HCEC 1CT (cell line): ENCODE measurements around the gene ARFGEF3.
"Not testable (repeated sequence)": the region's sequence is repeated elsewhere in the genome, so short reads cannot be mapped to it uniquely, and the experiment has no call there.

Source experiments
- DNase-seq: peaks from one replicate; pipeline ENCODE4 v3.0.0-alpha.2; 2017

The ARFGEF3 gene

DNA sequence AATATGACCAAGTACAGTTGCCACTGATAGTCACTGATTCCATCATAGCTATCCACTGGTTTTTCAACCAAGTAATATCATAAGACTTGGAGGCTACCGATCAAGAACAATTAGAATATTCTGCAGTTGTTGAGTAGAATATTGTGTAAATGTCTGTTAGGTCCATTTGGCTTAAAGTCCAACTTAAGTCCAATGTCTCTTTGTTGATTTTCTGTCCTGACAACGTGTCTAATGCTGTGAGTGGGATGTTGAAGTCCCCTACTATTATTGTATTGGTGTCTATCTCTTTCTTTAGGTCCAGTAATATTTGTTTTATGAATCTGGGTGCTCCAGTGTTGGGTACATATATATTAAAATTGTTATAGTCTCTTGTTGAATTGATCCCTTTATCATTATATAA is 13.9 kb downstream of the ARFGEF3 start:
- DNase-seq = no peak

DNA sequence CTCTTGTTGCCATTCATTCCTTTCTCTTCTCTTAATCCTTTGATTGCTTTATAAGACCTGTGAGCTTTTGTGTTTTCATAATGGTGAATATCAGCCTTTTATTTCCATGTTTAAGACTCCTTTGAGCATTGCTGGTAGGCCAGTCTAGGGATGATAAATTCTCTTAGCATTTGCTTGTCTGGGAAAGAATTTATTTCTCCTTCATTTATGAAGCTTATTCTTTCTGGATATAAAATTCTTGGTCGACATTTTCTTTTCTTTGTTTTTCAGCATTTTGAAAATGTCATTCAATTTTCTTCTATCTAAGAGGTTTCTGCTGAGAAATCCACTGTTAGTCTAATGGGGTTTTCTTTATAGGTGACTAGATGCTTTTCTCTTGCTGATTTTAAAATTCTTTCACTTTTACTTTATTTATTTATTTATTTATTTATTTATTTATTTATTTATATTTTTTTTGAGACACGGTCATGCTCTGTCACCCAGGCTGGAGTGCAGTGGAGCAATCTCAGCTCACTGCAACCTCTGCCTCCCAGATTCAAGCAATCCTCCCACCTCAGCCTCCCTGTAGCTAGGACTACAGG is 15.0 kb downstream of the ARFGEF3 start:
- no peak for DNase-seq

DNA sequence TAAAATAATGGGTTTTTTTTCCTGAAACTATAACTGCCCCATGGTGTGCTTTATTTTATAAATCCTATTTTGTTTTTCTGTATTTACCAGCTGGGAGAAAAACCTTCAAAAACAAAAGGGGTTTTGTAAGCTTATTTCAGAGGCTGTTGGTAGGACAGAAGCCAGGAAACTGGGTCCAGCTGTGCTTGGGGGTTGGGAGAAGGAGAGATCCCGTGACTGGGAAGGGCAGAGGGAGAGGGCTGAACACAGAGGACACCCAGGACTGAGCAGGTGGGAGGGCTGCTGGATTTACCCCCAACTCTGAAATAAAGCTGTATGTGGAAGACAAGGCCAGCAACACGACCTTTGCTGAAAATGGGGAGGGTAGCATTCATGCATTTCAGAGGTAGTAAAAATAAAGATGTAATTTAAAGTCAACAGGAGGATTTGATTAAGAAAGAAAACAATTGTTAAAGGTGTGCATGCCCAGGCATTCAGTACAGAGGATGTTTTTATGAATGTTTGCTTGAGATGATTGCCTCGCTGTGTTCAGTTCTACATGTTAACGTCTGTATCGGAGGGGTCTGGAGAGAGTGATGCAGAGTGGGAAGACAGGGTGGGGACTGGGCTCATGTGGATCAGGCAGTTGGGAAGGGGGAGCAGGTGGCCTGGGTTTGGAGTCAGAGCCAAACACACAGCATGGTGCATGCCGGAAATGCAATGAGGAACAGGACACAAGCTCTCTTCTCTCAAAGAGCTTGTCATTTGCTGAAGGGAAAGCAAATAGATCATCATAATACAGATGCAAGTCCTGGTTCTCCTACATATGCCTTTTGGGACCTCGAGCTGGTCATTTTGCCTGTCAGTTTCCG is 21.4 kb downstream of the ARFGEF3 start:
- no peak for DNase-seq

DNA sequence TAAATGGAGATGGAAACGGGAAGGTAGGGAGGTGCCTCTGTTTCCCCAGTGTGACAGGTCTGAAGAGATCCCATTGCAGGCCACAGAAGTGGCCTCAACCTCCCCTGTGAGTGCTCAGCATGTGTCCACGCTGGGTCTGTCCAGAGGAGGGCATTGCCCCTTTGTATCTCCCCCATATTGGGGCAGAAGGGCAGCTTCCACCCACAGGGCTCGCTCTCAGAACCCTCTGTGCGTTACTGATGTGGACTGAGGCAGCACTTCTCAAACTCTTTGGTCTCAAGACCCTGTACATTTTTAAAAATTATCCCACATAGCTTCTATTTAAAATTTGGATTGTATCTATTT is 22.0 kb downstream of the ARFGEF3 start:
- DNase-seq = no peak

DNA sequence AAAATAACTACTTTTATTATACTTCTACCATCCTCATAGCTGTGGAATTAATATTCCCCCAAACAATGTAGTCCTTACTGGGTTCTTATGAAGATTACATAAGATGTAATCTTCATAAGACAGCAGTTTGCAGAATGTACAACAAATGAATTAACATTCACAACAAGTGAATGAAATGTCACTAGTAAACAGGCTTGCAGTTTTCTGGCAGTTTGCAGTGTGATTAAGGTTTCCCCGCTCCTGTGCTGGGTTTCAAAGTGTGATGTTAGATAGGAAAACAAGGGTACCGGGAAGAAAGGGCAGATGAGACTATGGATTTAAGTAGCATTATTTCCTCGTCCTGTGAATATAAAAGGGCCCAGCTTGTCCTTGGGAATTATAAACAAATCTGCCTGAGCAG is 22.5 kb downstream of the ARFGEF3 start:
- no peak for DNase-seq

DNA sequence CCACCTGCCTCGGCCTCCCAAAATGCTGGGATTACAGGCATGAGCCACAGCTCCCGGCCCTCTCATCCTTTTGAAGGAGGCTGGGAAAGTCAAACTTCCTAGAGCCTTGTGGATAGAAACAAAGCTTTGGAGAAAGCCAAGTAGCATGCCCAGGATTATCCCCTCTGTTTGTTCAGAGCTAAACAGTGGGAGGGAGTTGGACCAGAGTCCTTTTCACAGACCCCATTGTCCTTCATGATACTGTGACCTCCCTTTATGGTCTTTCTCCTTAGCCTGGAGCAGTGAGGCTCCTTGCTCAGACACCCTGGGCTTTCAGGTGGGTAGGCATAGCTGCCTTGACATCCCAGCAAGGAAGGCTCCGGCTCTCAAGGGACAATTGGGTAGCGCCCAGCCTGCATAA is 25.4 kb downstream of the ARFGEF3 start:
- DNase-seq = no peak

DNA sequence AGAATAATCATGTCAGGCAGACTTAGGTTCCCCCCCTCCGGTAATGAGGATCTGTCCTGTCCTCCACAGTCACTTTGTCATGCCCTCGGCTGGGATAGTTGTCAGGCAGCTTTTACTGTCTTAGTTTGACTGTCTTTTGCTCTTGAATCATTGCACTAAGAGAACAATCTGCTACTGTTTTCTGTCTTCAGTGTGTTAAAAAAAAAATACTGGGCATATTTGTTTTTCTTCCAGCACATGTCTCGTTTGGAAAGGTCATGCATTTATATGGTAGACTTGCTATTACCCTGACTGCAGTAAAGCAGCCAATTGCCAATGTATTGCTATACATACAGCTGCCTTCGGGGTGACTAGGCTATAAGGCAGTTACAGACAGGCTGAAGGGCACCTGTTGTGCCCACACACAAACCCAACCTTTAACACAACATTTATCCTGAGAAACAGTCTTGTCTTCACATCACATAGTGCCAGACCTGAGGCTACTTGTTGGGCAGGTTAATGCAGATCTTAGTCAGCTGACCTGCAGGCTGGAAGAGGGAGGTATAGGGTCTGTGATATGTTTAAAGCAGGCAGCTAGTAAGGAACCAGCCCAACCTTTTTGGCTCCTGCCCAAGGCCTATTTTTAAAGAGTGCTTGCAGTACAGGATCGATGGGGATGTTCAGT is 26.7 kb downstream of the ARFGEF3 start:
- DNase-seq = no peak

DNA sequence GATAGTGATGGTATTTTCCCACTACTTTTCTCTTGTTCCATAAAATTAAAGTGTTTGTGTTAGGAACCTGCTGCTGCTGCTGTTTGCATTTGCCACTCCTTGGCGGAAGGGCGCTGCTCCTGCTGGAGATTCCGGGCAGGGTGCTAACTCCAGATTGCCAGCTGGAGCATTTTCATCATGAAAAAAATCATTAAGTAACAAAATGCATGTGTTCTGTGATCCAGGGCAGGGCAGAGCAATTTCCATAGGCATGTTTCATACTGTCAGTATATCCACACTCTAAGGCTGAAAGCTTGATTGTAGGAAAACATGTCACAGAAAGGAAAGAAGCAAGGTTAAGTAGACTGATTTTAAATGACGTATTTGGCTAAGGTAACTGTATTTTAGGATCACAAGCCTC is 32.5 kb downstream of the ARFGEF3 start:
- no peak for DNase-seq

DNA sequence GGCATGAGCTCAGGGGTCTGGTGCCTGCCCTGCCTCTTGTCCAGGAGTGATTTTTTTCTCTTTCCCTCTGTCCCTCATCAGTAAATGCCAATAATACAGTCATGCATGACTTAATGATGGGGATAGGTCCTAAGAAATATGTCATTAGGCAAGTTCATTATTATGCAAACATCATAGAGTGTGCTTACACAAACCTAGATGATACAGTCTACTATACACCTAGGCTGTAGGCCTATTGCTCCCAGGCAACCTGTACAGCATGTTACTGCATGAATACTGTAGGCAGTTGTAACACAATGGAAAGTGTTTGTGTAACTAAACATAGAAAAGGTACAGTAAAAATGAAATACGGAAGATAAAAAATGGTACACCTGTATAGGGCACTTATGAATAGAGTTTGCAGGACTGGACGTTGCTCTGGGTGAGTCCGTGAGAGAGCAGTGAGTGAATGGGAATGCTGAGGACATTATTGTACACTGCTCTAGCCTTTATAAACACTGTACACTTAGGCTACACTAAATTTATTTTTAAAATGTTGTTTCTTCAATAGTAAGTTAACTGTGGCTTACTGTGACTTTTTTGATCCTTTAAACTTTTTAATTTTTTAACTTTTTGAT is 34.5 kb downstream of the ARFGEF3 start:
- no peak for DNase-seq

DNA sequence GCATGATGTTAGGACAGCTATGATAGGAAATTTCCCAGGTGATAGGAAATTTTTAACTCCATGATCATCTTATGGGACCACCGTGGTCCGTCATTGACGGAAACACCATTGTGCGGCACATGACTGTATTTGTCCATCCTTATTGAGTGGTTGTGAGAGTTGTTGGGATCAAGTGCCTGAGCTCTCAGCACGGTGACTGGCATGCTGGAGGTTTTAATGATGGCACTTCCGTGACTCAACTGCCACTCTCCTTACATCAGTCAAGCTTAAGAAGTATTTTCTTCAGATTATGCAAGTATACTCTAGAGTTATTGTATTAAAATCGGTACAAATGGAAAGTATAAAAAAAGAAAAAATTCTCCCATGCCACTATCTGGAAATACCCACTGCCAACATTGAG is 35.8 kb downstream of the ARFGEF3 start:
- DNase-seq = no peak

DNA sequence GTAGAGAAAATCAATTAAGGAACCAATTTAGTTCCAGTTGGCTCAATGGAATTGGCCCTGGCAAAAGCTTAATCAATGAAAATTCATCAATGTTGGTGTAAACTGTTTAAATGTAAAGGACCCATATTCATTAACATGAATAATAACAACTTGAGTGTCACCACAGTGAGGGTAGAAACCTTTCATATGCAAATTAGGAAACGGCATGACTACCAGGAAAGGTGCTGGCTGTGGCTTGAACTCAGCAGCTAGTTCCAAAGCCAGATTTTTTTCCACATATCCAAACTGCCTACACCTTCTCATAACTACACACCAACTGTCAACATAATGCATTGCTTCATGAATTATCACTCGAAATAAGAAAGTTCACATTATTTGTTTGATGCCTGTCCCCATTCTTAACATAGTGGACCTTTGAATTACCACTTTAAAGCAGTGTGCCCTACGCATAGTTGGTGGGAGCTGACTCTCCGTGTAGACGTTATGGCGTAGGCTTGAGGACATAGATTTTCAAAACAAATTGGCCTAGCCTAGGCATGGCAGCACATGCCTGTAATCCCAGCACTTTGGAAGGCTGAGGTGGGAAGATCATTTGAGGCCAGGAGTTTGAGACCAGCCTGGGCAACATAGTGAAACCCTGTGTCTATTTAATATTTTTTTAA is 36.8 kb downstream of the ARFGEF3 start:
- DNase-seq = no peak

DNA sequence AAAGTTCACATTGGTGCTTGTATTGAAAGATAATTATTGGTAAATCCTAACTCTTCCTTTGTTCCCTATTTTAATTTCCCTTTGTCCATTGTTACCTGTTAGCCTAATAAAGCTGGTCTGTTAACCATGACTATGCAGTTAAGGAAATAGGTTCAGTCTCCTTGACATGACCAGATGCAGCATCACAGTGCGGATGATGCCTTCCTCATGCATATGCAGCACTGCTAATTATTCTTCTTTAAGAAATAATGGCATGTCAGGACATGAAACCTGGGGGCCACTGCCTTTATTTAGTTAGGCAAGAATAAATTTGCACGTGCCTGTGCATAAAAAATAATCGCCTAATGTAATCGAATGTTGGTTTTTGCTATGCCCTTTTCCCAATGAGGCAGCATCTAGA is 40.1 kb downstream of the ARFGEF3 start:
- DNase-seq = no peak

DNA sequence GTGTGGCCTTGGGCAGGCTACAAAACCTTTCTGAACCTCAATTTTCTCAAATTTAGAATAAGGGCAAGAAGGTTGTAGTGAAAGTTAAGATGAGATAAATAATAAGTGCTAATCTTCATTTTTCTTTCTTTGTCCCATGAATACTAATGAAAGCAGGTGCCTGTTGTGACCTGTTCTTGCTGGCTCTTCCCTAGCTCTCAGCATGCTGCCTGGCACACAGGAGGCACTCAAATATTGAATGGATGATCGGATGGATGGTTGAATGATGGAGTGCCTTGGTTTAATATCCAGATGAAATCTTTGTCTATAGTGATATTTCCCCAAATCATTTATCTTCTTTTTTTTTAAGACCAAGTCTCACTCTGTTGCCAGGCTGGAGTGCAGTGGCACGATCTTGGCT is 41.6 kb downstream of the ARFGEF3 start:
- DNase-seq = no peak

DNA sequence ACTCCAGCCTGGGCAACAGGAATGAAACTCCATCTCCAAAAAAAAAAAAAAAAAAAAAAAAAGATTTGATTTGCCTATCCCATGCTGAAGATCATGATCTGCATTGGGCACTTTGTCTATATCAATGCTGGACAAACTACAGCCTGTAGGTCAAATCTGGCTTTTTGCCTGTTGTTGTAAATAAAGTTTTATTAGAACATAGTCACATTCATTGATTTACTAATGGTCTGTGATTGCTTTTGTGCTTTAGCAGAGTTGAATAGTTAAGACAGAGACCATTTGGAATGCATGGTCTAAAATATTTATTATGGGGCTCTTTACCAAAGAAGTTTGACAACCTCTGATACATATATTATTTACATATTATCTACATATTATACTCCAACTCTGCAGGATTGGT is 42.6 kb downstream of the ARFGEF3 start:
- DNase-seq = no peak

DNA sequence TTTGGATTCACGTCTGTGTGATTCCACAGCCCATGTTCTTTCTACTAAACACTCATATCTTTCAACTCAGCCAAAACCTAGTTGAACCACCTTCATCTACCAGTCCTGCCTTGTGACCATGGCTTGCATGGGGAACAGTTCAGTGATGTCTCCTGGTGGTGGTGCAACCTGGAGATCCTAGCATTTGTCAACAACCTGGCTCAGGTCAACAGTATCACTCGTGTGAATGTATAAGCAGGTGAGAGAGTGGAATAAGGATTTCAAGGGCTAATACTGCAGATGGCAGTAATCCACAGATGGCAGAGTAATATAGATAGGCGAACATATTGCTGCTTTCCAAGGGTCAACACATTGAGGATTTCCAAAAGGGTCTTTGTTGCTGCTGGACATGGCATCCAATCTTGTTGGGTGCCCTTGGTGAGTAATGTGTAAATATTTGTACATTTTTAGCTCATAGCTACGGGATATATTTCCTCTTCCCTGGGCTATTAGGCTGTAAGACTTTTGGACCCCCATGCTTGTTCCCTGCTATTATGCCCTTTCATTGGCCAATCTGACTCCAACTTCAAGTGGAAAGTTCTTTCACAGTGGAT is 43.1 kb downstream of the ARFGEF3 start:
- no peak for DNase-seq

DNA sequence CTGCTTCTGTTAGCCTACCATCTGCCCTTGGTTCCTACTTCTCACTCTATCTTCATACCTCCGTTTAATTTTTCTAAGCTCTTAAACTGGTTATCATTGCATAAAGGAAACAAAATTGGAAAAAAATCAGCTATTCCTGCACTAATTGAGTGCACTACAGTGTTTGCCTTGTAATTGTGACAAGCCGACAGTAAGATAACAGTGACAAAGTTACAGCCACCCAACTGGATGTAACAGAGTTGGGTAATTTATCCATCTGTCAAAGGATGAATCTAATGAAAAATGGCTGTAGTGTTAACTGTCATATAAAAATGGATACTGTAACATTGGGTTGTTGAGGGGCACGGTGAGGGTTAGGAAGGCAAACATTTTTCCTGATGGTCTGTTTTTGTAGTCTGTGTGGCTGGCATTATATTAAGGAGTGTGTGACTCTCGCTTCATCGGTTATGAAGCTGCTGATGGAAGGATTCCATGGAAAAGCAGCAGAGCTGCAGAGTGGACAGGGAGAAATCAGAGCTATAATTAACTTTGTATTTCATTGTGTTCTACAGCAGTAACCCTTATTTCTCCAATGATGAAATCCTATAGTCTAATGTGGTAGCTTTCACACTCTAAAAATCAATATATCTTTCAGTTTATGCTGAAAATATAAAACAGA is 43.8 kb downstream of the ARFGEF3 start:
- DNase-seq = no peak

DNA sequence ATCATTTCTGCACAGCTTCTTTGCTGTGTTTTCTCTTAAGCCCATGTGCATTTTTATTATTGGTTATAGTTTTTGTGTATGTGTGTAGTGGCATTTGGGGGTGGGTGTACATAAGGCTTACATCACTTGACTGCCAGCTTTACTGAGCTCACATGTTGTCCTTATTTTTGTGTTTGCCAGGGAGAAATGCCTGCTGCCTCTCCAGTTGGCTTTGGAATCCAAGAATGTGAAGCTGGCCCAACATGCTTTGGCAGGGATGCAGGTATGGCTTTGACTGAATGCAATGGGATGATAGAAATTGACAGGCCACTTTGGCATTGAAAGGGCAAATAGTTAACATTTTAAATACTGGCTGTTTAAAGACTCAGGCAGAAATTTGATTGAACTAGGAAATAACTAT is 45.1 kb downstream of the ARFGEF3 start:
- DNase-seq = no peak

DNA sequence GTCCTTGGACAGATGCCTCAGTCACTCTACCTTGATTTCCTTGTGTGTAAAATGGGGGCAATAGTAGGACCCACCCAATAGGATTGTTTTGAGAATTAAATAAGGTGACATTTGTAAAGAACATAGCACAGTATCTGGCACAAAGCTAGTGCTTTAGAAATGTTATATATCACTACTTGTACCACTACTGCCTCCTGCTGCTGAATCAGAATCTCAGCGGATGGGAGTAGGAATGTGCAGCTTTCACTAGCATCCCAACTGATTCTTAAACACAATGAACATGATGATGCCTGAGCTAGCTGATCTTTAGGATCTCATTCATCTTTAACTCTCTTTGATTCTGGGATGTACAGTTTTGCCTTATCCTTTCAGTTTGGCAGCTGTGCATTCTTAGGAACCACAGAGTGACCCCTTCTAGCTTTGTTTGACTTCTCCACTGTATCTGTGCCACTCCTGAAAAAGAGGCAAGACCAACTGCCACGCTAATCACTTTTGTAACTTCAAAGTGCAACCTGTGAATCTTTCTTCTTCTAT is 49.4 kb downstream of the ARFGEF3 start:
- no peak for DNase-seq

DNA sequence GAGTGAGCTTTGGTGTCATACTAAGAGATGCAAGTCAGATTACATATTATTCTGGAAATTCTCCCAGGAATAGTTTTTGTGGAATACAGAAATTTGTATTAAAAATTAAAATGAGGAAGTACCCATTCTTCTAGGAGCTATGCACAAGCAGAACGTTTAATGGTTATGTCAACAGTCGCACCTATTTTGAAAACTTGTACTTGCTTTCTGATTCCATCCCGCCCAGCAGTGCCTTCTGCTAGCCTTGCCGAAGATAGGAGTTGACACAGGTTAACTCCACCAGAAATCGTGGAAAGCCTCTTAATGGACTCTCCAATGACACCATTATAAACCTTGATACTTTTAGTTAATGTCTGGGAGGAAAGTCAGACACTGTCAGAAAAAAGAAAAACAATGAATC is 49.9 kb downstream of the ARFGEF3 start:
- DNase-seq = no peak

DNA sequence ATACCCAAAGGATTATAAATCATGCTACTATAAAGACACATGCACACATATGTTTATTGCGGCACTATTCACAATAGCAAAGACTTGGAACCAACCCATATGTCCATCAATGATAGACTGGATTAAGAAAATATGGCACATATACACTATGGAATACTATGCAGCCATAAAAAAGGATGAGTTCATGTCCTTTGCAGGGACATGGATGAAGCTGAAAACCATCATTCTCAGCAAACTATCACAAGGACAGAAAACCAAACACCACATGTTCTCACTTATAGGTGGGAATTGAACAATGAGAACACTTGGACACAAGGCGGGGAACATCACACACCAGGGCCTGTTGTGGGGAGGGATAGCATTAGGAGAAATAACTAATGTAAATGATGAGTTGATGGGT is 50.8 kb downstream of the ARFGEF3 start:
- DNase-seq = not testable (repeated sequence)

DNA sequence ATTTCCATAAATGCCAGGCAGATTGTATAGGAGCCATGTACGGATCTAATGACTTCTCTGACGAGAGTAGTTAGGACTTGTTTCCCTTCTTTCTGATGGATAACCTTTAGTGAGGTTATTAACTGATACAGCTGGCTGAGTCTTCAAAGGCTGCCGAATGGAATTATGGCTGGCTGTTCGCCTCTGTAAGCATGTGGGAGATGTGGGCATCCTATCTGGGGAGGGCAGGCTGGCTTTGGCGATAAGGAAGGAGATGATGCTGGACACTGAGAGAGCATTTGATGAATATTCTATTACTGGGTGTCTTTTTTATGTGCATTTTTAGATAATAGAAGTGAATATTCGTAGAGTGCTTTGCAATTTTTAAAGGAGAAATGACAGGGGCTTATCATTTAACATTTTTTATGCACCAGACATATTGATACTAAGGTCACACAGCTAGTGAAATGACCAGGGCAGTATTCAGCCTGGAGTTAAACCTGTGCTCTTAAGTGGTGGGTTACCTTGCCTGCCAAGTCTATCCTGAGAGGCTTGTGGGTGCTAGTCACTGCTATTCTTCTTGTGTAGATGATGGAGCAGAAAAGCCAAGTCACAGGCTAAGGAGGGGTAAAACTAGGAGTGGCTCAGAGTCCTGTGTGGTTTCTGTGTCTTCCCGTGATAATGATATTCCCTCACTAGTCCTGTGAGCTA is 53.5 kb downstream of the ARFGEF3 start:
- no peak for DNase-seq

DNA sequence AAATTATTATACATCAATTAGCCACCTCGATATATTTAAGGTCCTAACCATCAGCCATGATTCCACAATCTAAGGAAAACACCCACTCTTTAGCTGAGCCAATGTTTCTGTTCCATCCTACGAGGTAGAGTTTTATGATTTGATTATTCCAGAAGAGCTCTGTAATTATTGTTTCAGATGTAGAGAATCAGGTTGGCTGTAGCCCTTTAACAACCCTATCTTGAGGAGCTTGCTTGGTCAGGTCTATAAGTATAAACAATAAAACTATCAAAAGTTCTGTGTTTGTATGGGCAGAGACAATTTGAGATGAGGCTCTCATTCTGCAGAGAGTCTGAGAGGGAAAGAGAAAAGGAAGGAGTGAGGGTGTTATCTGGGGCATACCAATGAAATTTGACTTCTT is 56.7 kb downstream of the ARFGEF3 start, which contains the start of gene PBOV1:
TSS of gene PBOV1 (minus strand) at position 43 of the 400 bp plus-strand sequence. CDS start 96 bp downstream, outside the sequence.
- no peak for DNase-seq
